GM19043 (cell line): ENCODE measurements around the gene BPIFB2.

Experiments
- ATAC-seq: cut with Tn5 transposase; IDR thresholded peaks from one replicate; pipeline ENCODE4 v1.9.1; 2021; ENCODE audit warnings: low read depth; ENCODE audit not compliant: unreplicated experiment

BPIFB2 gene

DNA sequence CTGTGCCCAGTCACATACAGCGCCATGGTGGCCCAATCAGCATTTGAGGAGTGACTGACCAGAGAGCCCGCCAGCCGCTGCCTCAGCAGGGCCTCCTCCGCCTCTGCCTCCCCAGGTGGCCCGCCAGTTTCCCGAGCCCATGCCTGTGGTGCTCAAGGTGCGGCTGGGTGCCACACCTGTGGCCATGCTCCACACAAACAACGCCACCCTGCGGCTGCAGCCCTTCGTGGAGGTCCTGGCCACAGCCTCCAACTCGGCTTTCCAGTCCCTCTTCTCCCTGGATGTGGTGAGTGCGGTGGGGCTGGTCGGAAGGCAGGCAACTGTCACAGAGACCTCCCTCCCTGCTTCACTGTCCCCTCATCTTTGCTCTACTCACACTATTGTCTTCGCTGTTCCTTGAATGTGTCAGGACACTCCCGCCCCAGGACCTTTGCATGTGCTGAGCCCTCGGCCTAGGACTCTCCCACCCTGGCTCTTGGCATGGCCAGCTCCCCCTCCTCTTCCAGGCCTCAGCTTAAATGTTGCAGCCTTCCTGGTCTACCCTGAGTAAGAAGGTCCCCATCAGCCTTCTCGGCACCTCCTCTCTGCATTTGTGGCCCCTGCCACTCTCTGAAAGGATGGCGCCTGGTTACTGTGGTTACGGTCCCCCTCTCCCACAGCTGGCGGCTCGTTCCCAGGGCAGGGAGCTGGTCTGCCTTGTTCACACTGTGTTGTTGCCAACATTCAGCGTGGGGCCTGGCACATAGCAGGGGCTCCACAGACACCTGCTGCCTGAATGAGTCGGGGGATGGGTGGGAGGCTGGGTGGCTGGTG lies 12.2 kb downstream of the BPIFB2 start:
- ATAC-seq, result no peak

DNA sequence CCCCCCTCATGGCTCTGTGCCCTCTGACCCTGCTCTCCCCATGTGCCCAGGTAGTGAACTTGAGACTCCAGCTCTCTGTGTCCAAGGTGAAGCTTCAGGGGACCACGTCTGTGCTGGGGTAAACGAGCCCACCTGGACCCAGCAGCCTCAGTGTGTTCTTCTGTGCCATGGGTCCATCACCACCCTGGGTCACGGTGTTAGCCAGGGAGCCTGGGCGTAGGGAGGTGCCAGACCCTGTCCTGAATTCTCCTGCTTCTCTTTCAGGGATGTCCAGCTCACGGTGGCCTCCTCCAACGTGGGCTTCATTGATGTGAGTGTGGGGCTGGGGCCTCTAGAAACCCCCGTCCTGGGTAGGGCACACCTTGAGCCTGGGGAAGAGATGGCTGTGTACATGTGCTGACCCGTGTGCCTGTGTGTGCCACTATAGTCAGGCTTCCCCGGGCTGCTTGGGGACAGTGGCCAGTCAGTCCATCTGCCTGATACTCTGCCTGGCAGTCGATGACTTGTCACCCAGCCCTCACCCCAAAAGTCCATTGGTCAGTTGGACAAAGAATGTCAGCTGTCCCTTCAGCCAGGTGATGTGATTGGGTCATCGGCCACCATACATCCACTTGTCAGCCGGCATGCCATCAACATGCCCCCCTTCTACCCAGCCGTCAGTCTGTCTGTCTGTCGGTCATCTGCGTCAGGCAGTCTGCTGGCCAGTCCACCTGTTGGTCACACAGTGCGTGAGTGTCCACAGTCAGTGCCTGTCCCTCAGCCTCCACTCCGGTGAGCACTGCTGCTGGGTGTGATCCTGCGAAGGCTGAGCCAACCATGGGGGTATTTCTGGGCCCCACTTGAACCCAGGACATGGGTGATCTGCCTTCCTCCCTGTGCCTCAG lies 13.0 kb downstream of the BPIFB2 start:
- ATAC-seq, result no peak

DNA sequence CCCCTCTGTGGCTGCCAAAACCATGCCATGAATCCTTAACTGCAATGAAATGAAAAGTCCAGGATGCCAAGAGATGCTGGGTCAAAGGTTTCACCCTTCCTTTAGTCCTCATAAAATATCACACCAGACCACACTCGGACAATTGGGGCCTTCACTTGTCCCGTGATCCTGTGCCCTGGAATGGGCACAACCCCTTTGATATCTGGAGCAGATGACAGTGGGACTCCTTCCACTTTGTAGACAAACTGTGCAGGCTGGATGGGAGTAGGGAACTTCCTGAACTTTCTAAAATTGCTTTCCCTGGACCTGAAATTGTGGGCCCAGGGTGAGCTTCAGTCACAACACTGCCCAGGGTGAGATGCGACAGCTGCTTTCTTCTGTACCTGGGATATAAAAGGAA lies 14.4 kb downstream of the BPIFB2 start:
- ATAC-seq, result no peak

DNA sequence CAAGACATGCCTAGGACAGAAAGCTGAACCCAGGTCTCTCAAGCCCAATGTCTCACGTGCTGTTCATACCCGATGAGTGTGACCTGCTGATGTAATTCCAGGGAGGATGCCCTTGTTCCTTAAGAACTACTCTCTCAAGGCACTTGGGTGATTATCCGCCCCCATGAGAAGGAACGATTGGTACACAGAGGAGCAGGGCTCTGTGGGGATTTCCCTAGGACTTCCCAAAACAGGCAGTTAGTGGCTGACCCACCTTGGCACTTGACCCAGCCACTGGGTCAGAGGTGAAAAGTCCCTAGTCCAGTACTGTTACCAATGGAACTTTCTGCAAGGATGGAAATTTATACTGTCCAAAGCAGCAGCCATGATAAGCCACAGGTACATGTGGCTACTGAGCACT lies 14.8 kb downstream of the BPIFB2 start:
- ATAC-seq, result no peak

DNA sequence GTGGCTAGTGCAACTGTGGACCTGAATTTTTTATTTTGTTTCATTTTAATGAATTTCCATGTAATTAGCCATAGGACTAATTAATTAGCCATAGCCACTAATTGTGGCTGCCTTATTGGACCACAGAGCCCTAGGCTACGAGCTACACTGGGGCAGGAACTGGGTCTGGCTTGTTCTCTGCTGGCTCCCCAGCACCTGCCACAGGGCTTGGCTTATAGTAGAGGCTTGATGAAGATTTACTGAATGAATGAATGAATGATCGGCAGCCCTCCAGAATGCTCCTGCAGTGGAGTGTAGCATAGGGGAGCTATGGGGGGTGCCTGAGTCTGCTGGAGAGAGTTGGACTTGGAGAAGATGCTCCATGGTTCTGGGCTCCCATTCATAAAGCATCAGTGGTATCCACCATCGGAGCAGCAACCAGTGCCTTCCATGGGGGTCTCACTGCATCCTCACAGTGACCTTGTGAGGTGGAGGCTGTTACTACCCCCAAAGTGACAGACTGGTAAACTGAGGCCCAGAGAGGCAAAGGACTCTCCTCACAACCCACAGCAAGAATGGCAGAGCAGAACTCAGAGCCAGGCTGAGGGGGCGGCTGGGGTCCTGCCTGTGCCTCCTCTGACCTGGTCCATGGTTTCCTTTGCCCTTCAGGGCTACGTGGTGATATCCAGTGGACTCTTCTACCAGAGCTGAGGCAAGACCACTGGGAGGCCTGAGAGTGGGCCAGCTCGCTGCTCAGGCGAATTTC lies 15.4 kb downstream of the BPIFB2 start:
- ATAC-seq, result no peak

DNA sequence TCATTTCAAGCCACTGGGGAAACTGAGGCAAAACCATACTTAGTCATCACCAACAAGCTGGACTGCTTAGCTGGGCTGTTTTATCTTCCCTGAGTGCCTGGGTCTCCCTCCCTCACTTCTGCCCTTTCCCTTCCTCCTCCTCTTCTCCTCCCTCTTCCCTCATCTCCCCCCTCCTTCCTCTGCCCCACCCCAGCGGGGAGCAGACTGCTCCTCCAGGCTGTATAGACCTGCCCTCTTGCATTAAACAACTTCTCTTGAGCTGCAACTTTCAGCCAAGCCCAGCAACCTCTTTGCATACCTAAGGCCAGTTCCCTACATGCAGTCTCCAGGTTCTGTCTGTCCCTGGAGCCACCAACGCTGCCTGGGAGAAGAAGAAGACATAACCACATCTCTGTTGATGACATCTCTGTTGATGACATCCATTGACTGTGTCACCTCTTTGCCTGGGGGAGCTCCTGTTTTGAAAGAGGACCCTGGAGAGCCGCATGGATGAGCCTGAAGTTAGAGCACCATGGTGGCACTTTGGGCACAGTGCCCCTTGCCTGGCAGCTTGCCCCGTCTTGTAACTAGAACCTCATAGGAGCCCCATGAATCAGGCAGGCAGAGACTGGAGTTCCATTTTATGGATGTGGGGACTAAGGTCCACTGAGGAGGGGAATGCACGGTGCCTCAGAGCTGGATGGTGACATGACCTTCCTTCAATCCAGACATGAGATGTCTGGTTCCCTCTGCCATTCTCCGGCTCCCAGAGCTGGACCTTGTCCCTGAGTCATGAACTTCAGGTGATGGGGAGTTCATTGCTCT lies 16.1 kb downstream of the BPIFB2 start:
- ATAC-seq, result no peak

DNA sequence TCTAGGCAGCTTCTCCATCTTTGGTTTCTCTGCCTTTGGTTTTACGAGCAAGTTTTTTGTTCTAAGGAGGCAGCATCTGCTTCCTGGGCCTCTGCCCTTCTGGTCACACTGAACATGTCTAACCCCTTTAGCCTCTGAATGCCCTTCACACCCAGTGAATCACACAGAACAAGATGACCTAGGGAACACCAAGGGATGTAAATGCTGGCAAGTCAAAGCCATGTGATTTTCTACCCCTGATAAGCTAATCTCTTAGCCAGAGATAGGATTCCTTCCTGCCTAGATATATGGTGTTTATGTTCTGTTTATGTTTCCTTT lies 16.7 kb downstream of the BPIFB2 start:
- no peak for ATAC-seq

DNA sequence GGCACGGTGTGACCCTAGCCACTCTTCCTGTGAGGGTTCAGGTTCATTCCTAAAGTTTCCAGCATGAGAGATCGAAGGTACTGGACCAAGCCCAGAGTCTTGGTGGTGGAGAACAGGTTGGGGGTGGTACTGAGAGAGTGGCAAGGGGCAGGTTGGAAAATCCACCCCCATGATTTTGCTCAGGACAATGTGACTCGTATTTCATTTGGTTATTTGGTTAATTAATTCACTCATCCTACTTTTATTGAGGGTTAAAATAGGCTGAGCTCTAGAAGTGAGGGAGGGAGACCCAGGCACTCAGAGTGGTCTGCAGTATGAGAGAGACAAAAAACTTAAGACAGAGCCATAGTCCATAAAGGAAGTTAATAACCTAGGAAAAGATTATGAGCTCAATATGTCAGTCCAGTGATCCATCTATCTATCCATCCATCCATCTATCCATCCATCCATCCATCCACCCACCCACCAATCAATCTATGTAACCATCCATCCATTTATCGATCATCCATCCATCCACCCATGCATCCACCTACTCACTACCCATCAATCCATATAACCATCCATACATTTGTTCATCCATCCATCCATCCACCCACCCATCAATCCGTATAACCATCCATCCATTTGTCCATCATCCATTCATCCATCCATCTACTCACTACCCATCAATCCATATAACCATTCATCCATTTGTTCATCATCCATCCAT lies 17.3 kb downstream of the BPIFB2 start:
- ATAC-seq, result no peak

DNA sequence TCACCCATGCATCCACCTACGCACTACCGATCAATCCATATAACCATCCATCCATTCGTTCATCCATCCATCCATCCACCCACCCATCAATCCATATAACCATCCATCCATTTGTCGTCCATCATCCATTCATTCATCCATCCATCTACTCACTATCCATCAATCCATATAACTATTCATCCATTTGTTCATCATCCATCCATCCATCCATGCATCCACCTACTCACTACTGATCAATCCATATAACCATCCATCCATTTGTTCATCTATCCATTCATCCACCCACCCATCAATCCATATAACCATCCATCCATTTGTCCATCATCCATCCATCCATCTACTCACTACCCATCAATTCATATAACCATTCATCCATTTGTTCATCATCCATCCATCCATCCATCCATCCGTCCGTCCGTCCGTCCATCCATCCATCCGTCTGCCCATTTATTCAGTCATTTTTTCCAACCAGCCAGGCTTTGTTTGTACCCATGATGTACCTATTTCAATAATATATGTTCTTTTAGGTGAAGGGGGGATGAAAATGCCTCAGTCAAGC lies 17.9 kb downstream of the BPIFB2 start:
- ATAC-seq, result no peak

DNA sequence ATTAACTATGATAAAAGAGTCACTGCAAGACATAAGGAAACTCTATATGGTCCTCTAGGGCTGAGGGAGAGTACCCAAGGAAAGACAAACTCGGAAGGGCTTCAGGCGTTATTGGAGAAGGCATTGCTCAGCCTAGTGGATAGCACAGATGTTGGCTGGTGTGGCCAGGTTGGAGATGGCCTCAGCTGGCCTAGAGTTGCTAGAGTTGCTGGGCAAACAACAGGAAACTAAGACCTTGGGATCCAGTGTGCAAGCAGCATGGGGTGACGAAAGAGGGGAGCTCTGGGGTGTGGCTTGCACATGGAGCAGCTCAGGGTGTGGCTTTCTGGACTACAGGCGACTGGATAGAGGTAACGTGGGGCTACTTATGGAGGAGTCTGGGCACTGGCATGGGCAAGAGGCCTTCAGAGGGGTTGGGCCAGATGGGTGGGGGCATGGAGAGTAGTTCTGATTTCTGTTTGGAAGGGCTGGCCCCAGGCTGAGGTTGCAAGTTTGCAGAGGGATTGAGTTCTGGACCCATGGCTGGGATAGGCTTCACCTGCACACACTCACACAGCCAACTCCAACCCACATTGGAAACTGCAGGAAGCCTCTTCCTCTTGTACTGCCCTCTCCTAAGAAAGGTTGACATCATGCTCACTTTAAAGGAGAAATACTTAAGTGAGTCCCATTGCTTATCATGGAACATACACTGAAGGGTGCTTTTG lies 18.7 kb downstream of the BPIFB2 start:
- no peak for ATAC-seq

DNA sequence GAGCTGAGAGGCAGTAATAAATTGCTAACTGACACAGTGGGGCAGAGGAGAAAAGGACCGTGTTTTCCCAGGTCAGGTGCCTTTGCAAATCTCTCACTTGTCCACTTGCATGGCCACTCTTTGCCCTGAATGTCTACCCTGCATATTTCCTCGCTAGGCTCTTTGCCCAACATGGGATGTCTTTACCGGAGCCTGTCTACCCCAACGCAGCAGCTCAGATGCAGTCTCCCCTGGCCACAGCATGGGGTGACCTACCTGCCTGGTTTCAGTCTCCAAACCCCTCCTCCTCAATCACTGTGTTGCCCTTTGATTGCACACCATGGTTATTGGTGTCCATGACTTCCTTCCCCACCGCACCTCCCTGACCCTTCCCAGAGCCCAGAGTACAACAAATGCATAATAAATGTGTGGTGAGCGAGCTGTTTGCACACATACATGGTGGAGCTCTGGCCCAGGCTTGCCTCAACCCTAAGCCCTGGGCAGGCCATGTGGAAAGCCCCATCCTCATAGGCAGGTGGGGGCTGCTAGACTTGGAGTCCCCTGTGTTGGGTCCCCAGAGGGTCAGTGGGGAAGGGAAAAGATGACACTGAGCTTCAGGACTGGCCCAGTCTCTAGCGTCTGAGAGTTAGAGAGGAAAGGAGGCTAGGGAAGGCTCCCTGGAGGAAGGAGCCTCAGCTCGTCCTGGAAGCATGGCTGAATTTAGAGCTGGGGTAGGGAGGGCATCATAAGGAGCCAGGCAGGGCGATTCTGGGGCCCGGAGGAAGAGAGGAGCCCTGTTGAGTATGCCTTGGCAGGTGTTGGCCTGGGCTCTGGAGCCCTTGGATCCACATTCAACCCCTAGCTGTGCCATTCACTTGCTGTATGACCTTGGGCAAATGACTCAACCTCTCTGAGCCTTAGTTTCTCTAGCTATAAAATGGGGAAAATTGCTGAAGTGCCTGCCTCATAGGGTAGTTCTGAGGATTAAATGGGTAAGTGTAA lies 19.6 kb downstream of the BPIFB2 start:
- no peak for ATAC-seq

DNA sequence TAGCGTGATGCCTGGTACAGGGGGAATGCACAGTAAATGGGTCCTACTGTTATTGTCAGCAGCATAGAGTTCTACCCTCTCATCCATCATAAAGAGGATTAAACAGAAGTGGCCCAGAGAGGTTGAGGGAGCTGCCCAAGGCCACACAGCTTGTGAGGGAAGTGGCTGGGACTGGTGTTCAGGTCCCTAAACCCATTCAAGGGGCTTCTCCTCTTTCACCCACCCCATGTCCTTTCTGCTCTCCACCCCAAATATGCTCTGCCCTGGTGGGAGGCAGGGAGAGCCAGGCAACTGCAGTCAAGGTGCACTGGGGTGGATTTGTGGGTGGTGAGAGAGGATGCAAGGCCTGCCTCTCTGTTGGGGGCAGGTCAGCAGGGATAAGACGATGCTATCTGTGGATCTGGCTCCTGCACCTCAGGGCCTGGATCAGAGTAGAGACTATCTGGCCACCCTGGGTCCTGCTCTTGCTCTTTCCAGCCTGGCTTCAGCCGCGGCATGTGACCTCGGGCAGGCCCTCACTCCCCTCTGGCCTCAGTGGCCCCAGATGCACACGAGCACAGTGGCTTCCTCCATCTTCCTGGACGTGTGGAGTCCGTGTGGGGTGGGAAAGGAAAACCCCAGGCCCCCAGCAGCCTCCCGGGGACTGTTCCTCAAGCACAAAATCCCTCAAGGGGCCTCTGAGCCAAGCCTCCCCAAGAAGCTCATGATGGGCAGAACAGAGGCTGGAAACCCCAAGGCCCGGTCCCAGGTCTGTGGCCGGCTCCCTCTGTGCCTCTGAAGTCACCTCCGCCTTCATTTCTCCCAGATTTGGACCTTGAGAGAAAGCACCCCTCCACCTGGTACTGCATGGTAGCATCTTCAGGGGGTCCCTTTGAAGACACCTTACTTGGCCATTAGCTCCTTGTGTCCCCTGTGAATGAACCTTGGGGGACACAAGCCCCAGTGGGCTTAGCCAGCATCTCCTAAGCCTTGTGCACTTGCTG lies 20.6 kb downstream of the BPIFB2 start:
- ATAC-seq, result no peak

DNA sequence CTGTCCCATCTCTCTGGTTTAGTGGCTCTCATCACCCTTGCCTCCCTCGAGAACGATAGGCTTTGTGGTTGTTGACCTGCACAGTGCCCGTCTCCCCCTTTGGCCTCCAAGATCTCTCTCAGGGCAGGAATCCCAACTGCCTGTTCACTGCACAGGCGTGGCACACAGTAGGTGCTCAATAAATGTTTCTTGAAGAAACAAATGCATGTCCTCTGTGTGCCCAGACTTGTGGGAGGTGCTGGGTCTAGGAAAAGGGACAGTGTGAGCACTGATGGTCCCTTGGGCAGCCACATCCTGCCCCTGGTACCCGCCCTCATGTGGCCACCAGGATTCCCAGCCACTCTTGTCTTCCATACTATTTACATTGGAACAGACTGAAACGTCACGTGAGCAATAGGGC lies 21.4 kb downstream of the BPIFB2 start:
- ATAC-seq, result no peak

DNA sequence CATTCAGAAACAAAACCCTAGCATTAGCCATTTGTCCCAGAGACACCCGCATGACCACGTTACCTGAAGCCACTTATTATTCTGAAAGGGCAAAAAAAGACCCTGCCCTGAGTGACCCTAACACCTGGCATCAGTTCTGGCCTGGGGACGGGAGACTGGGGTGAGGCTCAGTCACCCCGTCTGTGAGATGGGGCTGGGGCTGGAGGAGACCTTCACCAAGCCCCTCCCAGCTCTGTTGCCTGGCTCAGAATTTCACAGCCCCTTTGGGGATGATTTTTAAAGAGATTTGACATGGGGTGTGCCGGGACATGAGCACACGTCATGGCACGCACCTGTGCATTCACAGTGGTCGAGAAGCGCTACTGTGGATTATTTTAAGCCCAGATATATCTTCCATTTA lies 22.6 kb downstream of the BPIFB2 start:
- ATAC-seq, result no peak

DNA sequence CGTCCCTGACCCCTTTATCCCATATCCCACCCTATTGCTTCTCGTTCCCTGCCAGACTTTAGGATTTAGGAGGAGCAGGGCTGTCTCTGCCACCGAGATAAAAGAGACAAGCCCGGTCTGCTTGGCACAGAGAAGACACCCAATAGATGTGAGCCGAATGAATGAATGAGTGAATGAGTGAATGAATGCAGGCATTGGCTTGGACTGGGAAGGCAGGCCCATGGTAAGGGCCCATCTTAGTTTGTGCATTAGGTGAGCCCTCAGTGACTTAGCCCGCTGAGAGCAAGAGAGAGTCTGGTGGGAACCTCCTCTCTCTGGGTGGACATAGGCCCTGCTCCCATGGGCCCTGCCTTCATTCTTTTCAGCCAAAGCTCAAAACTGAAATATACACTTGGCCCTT lies 23.1 kb downstream of the BPIFB2 start:
- no peak for ATAC-seq

DNA sequence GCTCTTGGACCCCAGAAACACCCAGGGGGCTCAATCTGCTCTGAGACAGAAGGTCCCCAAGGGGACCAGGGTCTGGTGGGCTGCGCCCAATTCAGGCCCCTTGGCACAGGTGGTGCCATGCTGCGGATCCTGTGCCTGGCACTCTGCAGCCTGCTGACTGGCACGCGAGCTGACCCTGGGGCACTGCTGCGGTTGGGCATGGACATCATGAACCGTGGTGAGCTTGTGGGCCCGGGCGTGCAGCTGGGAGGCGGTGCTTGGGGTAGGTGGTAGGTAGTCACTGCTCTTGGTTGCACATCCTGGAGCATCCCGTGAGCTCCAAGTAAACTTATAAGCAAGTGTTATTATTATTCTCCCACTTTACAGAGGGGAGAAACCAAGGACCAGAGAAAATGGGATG lies 24.0 kb downstream of the BPIFB2 start, which contains the start of gene BPIFB6:
TSS of gene BPIFB6 (plus strand) at position 118 of the 400 bp plus-strand sequence. CDS start at position 118, 0 bp downstream.
- no peak for ATAC-seq
